Left lung (tissue), 10 donors: ENCODE data around the gene GALK1. TPM values are rescaled to one million over a fixed set of nuclear protein-coding genes. Genes with fewer than 3 reads are reported as not detected.

Experiments
- ATAC-seq: fragments of 200-7000 bp; cut with Tn5 transposase; one replicate; pipeline ENCODE4 v1.9.1; 2020; ENCODE audit warnings: moderate library complexity
- DNase-seq, 4 donors: peaks; one replicate each; pipeline ENCODE4 v3.0.0-alpha.2; 2013 to 2020
- H3K27ac ChIP-seq, 2 donors: fragments of 200-600 bp; sonication (generic) in 1 of 2; one replicate each; pipeline versions ENCODE4 v1.5.0 to v1.8.0; 2020 to 2021
- H3K27me3 ChIP-seq, 2 donors: fragments of 200-600 bp; sonication (generic) in 1 of 2; one replicate each; pipeline versions ENCODE4 v1.5.0 to v1.8.0; 2020 to 2021
- H3K36me3 ChIP-seq, 2 donors: fragments of 200-600 bp; sonication (generic) in 1 of 2; one replicate each; pipeline versions ENCODE4 v1.5.0 to v1.8.0; 2020 to 2021
- H3K4me1 ChIP-seq, 2 donors: fragments of 200-600 bp; one replicate each; pipeline ENCODE4 v1.8.0; 2021
- H3K4me3 ChIP-seq, 2 donors: fragments of 200-600 bp; sonication (generic) in 1 of 2; one replicate each; pipeline versions ENCODE4 v1.5.0 to v1.8.0; 2020 to 2021; ENCODE audit warnings: mild to moderate bottlenecking in 1 of 2
- H3K9me3 ChIP-seq, 2 donors: fragments of 200-600 bp; sonication (generic) in 1 of 2; one replicate each; pipeline versions ENCODE4 v1.5.0 to v1.8.0; 2020 to 2021
- CTCF ChIP-seq, 2 donors: fragments of 200-600 bp; sonication (generic) in 1 of 2; IDR thresholded peaks; one replicate each; pipeline versions ENCODE4 v1.5.0 to v1.8.0; 2021; ENCODE audit warnings: antibody characterized with exemption in 2 of 2
- intact Hi-C, 2 donors: fragments of 100-400 bp; cut with DNase I; formaldehyde crosslinking; loops; one replicate each; pipeline versions ENCODE4 v1.11.2 to v1.14.2; 2022
- polyA plus RNA-seq, 6 donors: library from polyadenylated mRNA; unstranded; fragments of 120-200 nt; gene quantifications; one replicate each; pipeline ENCODE4 v1.2.1, GENCODE V29; 2013; ENCODE audit not compliant: insufficient read length in 6 of 6
- total RNA-seq, 2 donors: library from RNA; stranded (reverse); fragmentation: NEBNext Ultra II Directional; extraction: Animal tissue kit (Norgen Biotek cat#: 25700); gene quantifications; one replicate each; pipeline ENCODE4 v1.2.1, GENCODE V29; 2021
- donor health status: DM: no; HTN: yes; CAD: no.
- donor health status: DM: no; HTN: no; CAD: no.

The GALK1 gene
- total and polyA plus RNA-seq, 8 donors: 10.3 to 39.6 (median 16.4) TPM

- Histone ChIP-seq H3K4me3 (no peak overlapping the region), H3K9me3 (no peaks in the 10 kb centered on the region), H3K27ac (peak overlapping the region in 1 of 2 donors; percentile 60), H3K4me1 (peaks cover 0 to 19% of the 10 kb centered on the region in 2 donors), H3K27me3 (no peaks in the 10 kb centered on the region), H3K36me3 (peaks cover 0 to 11% of the 10 kb centered on the region in 2 donors)
- DNase-seq: peak in 2 of 4 donors; percentile 83 to 93
- no peak for TF ChIP-seq CTCF (IDR thresholded peaks at IDR 0.05)
- intact Hi-C loops: no loop called here
- peak; percentile 65 for ATAC-seq
These were observed 26.7 kb downstream of the GALK1 start for GRCh38 chr17:75738218-75738802.

GRCh38 chr17:75737133-75737962 is 27.6 kb downstream of the GALK1 start:
- H3K4me3 ChIP-seq: no peak overlapping the region
- intact Hi-C loops: no loop called here
- peaks cover 0 to 11% of the 10 kb centered on the region in 2 donors for H3K36me3 ChIP-seq
- no peak for ATAC-seq
- H3K27ac ChIP-seq: peak overlapping the region in 1 of 2 donors; percentile 60
- peak in 1 of 4 donors; percentile 80 for DNase-seq
- TF ChIP-seq CTCF (IDR thresholded peaks at IDR 0.05): no peak
- H3K9me3 ChIP-seq: no peaks in the 10 kb centered on the region
- no peaks in the 10 kb centered on the region for H3K27me3 ChIP-seq
- peaks cover 0 to 19% of the 10 kb centered on the region in 2 donors for H3K4me1 ChIP-seq

- intact Hi-C loops: no loop called here
- H3K4me3 ChIP-seq: no peak overlapping the region
These were observed 28.7 kb downstream of the GALK1 start for GRCh38 chr17:75736173-75736835.

GRCh38 chr17:75734674-75735294 is 30.2 kb downstream of the GALK1 start:
- no peaks in the 10 kb centered on the region for H3K9me3 ChIP-seq
- H3K4me3 ChIP-seq: no peak overlapping the region
- DNase-seq (no peak), ATAC-seq (no peak)
- intact Hi-C loops: no loop called here
- H3K36me3 ChIP-seq: peaks cover 0 to 11% of the 10 kb centered on the region in 2 donors
- no peak overlapping the region for H3K27ac ChIP-seq
- TF ChIP-seq CTCF (IDR thresholded peaks at IDR 0.05): no peak
- H3K4me1 ChIP-seq: peaks cover 0 to 19% of the 10 kb centered on the region in 2 donors
- H3K27me3 ChIP-seq: no peaks in the 10 kb centered on the region

More at GRCh38 chr17:75736173-75736835, 28.7 kb downstream of the GALK1 start:
- no peaks in the 10 kb centered on the region for H3K27me3 ChIP-seq
- peaks cover 0 to 11% of the 10 kb centered on the region in 2 donors for H3K36me3 ChIP-seq
- no peaks in the 10 kb centered on the region for H3K9me3 ChIP-seq
- no peak overlapping the region for H3K27ac ChIP-seq
- no peak for ATAC-seq
- DNase-seq: peak in 1 of 4 donors; percentile 73
- peaks cover 0 to 19% of the 10 kb centered on the region in 2 donors for H3K4me1 ChIP-seq
- no peak for TF ChIP-seq CTCF (IDR thresholded peaks at IDR 0.05)
